ENCODE data around the gene FOXJ2. TPM values are rescaled to one million over a fixed set of nuclear protein-coding genes. Genes with fewer than 3 reads are reported as not detected.

Gene FOXJ2
- polyA plus RNA-seq, 1 experiment: 5.7 TPM

DNA sequence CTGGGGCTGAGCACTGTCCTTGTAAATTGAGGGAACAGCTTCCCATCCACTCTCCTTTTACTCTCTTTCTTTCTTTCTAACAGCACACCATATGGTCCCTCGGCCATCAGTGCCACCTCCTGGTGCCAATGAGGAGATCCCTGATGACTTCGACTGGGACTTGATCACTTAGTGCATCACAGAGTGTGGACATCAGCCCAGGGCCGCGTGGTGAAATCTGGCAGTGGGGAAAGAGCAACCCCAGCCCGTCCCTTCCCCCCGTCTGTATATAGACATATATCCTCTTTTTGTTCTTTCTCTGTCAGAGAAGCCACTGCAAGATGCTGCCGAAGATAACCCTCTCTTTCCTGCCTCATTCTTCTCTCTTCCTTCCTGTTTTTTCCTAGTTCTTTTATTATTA lies 20.2 kb downstream of the FOXJ2 start:
- DNase-seq (ENCODE audit: low read depth, low spot score): no peak
- POLR2A ChIA-PET: no interaction called here
- Histone ChIP-seq H3K4me3 (ENCODE audit: low read depth, low read length) (no peak overlapping the region), H3K27ac (ENCODE audit: low read depth, low read length) (no peak overlapping the region), H3K9me3 (ENCODE audit: control insufficient read depth, insufficient read depth, low read length) (no peaks in the 10 kb centered on the region), H3K27me3 (ENCODE audit: control insufficient read depth, insufficient read depth, low read length) (no peaks in the 10 kb centered on the region)
- CTCF ChIA-PET: no interaction called here
- TF ChIP-seq, protein P1, sequence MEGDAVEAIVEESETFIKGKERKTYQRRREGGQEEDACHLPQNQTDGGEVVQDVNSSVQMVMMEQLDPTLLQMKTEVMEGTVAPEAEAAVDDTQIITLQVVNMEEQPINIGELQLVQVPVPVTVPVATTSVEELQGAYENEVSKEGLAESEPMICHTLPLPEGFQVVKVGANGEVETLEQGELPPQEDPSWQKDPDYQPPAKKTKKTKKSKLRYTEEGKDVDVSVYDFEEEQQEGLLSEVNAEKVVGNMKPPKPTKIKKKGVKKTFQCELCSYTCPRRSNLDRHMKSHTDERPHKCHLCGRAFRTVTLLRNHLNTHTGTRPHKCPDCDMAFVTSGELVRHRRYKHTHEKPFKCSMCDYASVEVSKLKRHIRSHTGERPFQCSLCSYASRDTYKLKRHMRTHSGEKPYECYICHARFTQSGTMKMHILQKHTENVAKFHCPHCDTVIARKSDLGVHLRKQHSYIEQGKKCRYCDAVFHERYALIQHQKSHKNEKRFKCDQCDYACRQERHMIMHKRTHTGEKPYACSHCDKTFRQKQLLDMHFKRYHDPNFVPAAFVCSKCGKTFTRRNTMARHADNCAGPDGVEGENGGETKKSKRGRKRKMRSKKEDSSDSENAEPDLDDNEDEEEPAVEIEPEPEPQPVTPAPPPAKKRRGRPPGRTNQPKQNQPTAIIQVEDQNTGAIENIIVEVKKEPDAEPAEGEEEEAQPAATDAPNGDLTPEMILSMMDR (IDR thresholded peaks at IDR 0.05; ENCODE audit: low read depth, low read length): no peak

DNA sequence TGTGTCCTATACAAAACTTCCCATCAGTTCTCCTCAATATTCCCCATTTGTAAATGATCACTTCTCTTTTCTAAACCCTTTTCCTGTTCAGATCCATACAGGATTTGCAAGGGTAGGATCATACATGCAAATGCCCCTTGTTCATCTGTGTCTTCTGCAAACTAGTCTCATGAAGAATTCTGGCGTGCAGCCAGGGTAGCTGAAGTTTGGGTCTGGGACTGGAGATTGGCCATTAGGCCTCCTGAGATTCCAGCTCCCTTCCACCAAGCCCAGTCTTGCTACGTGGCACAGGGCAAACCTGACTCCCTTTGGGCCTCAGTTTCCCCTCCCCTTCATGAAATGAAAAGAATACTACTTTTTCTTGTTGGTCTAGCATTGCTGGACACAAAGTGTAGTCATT lies 22.3 kb downstream of the FOXJ2 start:
- ChIA-PET CTCF (interaction anchor here (0.8 to 3.7 kb wide), 2 partner anchors 8 to 20 kb away, joined by 3 to 28 read pairs; no protein-coding TSS in a partner anchor), POLR2A (no interaction called here)
- TF ChIP-seq, protein P1 (IDR thresholded peaks at IDR 0.05; ENCODE audit: low read depth, low read length): no peak
- no peaks in the 10 kb centered on the region for H3K27me3 ChIP-seq (ENCODE audit: control insufficient read depth, insufficient read depth, low read length)
- H3K4me3 ChIP-seq (ENCODE audit: low read depth, low read length): no peak overlapping the region
- H3K27ac ChIP-seq (ENCODE audit: low read depth, low read length): no peak overlapping the region
- H3K9me3 ChIP-seq (ENCODE audit: control insufficient read depth, insufficient read depth, low read length): no peaks in the 10 kb centered on the region
- DNase-seq (ENCODE audit: low read depth, low spot score): no peak

DNA sequence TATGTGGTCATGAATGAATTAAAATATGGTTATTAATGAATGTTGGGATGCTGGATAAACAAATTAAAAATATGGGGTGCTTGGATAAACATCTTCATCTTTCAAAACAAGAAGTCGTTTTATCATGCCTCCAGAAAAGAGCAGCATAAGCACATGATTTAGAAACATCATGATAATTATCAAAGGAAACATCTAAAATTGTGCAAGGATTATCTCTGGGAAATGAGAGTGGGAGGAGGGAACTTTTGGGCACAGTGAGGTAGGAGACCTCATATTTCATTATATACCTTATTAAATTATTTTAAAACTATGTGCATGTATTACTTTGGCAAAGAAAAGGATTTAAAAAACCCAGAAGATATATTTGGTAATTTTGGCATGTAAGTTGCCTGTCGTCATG lies 24.8 kb downstream of the FOXJ2 start:
- DNase-seq (ENCODE audit: low read depth, low spot score): no peak
- ChIA-PET CTCF (interaction anchor here (0.6 to 3.7 kb wide), 4 partner anchors 8 to 21 kb away, joined by 3 to 28 read pairs (median 10); no protein-coding TSS in a partner anchor), POLR2A (interaction anchor here (1.1 kb wide), 1 partner anchor 20 kb away, joined by 3 read pairs; no protein-coding TSS in a partner anchor)
- Histone ChIP-seq H3K27me3 (ENCODE audit: control insufficient read depth, insufficient read depth, low read length) (no peaks in the 10 kb centered on the region), H3K9me3 (ENCODE audit: control insufficient read depth, insufficient read depth, low read length) (no peaks in the 10 kb centered on the region), H3K4me3 (ENCODE audit: low read depth, low read length) (no peak overlapping the region), H3K27ac (ENCODE audit: low read depth, low read length) (no peak overlapping the region)
- TF ChIP-seq, protein P1 (IDR thresholded peaks at IDR 0.05; ENCODE audit: low read depth, low read length): no peak

DNA sequence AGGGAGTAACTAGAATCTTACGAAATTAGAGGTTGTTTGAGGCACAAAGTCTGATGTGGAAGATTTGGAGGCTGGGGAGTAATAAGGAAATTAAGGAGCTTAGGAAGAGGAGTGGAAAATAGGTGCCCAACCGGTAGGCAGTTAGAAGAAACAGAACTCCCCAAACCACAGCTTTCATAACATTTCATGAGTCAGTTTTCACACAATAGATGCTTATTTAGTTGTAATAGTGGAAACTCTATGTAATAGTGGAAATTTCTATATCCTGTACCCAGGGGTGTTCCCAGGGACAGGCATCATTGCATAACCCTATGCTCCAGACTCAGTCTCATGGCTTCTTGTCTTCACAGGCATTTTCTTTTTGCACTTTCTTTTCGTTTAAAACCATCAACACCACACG lies 25.3 kb downstream of the FOXJ2 start:
- no peak for DNase-seq (ENCODE audit: low read depth, low spot score)
- H3K27ac ChIP-seq (ENCODE audit: low read depth, low read length): no peak overlapping the region
- POLR2A ChIA-PET: interaction anchor here (1.1 kb wide), 1 partner anchor 20 kb away, joined by 3 read pairs; no protein-coding TSS in a partner anchor
- CTCF ChIA-PET: interaction anchor here (1.2 to 3.7 kb wide), 5 partner anchors 9 to 125 kb away, joined by 3 to 28 read pairs (median 6); no protein-coding TSS in a partner anchor
- H3K9me3 ChIP-seq (ENCODE audit: control insufficient read depth, insufficient read depth, low read length): no peaks in the 10 kb centered on the region
- H3K4me3 ChIP-seq (ENCODE audit: low read depth, low read length): no peak overlapping the region
- TF ChIP-seq, protein P1 (IDR thresholded peaks at IDR 0.05; ENCODE audit: low read depth, low read length): no peak
- no peaks in the 10 kb centered on the region for H3K27me3 ChIP-seq (ENCODE audit: control insufficient read depth, insufficient read depth, low read length)

DNA sequence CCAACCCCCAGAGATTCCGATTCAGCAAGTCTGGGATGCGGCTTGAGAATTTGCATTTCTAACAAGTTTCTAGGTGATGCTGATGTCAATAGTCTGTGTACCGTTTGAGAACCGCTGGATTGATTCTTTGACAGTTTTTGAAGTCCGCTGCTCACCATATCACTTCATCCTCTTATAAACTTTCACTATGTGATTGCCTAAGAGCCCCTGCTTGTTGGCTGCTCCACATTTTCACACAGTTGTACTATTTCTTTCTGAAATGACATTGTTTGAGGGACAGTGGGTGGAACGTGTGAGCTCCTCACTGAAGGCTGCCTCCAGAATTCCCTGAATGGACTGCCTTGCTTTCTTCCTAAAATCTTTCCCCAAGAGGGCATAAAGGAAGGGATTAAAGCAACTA lies 26.0 kb downstream of the FOXJ2 start:
- Histone ChIP-seq H3K9me3 (ENCODE audit: control insufficient read depth, insufficient read depth, low read length) (no peaks in the 10 kb centered on the region), H3K27ac (ENCODE audit: low read depth, low read length) (no peak overlapping the region), H3K27me3 (ENCODE audit: control insufficient read depth, insufficient read depth, low read length) (no peaks in the 10 kb centered on the region), H3K4me3 (ENCODE audit: low read depth, low read length) (no peak overlapping the region)
- TF ChIP-seq, protein P1 (IDR thresholded peaks at IDR 0.05; ENCODE audit: low read depth, low read length): no peak
- ChIA-PET POLR2A (interaction anchor here (1.1 kb wide), 1 partner anchor 19 kb away, joined by 3 read pairs; no protein-coding TSS in a partner anchor), CTCF (interaction anchor here (1.2 to 3.7 kb wide), 5 partner anchors 10 to 126 kb away, joined by 3 to 28 read pairs (median 6); no protein-coding TSS in a partner anchor)
- no peak for DNase-seq (ENCODE audit: low read depth, low spot score)
